ENCODE measurements around the gene DGKZ. TPM values are rescaled to one million over a fixed set of nuclear protein-coding genes. Genes with fewer than 3 reads are reported as not detected.
"Not testable (repeated sequence)": the region's sequence is repeated elsewhere in the genome, so short reads cannot be mapped to it uniquely, and the experiment has no call there.

Gene DGKZ
- total RNA-seq, 4 donors from 2014 or later = 41.8 to 86.4 (median 60.3) TPM

DNA sequence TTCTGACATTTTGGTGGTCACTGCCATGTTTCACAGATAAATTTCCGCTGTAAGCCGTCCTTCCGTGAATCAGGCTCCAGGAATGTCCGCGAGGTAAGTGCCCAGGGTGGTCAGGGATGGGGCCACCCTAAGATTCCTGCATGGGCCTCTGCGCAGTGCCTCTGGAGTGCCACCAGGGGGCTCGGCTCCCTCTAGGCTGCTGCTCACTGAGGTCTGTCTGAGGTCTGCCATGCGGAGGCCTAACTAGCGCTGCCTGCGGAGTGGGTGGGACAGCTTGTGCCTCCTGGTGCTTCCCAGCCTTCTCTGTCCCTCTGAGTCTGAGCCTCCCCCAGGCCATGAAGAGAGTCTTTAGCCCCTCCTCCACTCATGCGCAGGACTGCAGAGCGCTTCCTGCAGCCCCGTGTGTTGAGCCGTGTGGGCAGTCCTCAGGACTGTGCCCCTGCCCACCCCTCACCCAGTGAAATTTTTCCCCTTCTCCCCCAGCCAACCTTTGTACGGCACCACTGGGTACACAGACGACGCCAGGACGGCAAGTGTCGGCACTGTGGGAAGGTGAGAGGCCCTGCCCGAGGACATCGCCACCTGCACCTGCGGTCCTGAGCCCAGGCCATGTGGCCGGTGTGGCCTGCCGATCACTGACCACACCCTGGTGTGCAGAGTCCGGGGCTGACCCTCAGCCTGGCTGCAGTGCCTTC lies 22.3 kb downstream of the DGKZ start:
- TF ChIP-seq, protein P1, sequence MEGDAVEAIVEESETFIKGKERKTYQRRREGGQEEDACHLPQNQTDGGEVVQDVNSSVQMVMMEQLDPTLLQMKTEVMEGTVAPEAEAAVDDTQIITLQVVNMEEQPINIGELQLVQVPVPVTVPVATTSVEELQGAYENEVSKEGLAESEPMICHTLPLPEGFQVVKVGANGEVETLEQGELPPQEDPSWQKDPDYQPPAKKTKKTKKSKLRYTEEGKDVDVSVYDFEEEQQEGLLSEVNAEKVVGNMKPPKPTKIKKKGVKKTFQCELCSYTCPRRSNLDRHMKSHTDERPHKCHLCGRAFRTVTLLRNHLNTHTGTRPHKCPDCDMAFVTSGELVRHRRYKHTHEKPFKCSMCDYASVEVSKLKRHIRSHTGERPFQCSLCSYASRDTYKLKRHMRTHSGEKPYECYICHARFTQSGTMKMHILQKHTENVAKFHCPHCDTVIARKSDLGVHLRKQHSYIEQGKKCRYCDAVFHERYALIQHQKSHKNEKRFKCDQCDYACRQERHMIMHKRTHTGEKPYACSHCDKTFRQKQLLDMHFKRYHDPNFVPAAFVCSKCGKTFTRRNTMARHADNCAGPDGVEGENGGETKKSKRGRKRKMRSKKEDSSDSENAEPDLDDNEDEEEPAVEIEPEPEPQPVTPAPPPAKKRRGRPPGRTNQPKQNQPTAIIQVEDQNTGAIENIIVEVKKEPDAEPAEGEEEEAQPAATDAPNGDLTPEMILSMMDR (IDR thresholded peaks at IDR 0.05) = peak in 1 of 3 donors; percentile 34
- no peak for TF ChIP-seq POLR2A (IDR thresholded peaks at IDR 0.05)
- 74 to 80% methylated on average over 18 to 22 of the region's 25 CpGs for WGBS, 2 donors
- H3K4me3 ChIP-seq (ENCODE audit: low read depth, poor library complexity, severe bottlenecking) = no peak overlapping the region
- no peak for DNase-seq (ENCODE audit: low spot score in 2 of 2)
- intact Hi-C loops (cut with DNase I; ENCODE audit: low total_unique reads) = no loop called here

DNA sequence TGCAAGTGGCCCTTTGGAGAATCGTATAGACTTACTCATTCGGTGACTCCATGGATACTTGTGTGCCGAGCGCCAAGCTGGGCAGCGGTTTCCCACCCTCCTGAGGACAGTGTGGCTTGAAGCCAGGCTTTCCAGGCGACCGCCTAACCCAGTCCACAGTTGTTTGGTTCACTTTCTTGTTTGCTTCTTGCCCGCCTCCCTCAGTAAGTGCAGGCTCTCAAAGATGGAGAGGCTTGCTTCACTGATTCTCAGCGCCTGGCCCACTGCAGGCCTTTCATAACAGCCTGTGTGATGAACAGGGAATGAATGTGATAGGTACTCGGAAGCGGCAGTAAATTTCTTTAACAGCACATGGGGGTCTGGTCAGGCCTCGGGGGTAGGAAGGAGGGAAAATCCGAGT lies 23.0 kb downstream of the DGKZ start:
- intact Hi-C loops (cut with DNase I; ENCODE audit: low total_unique reads) = no loop called here
- no peak overlapping the region for H3K4me3 ChIP-seq (ENCODE audit: low read depth, poor library complexity, severe bottlenecking)
- WGBS, 2 donors = 87 to 90% methylated on average over 13 of the region's 13 CpGs
- TF ChIP-seq, protein P1 (IDR thresholded peaks at IDR 0.05) = no peak
- no peak for TF ChIP-seq POLR2A (IDR thresholded peaks at IDR 0.05)
- DNase-seq (ENCODE audit: low spot score in 2 of 2) = no peak

DNA sequence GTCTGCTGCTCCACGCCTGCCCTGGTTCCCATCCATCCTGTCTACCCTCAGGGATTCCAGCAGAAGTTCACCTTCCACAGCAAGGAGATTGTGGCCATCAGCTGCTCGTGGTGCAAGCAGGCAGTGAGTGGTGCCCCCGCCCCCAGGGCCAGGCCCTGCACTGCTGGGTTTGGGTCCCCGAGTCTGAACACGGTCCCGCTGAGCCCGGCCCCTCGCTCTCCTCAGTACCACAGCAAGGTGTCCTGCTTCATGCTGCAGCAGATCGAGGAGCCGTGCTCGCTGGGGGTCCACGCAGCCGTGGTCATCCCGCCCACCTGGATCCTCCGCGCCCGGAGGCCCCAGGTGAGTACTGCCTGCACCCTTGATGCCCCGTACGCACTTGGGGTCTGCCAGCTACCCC lies 24.0 kb downstream of the DGKZ start:
- DNase-seq (ENCODE audit: low spot score in 2 of 2); H3K4me3 ChIP-seq (ENCODE audit: low read depth, poor library complexity, severe bottlenecking); intact Hi-C loops (cut with DNase I; ENCODE audit: low total_unique reads): not testable (repeated sequence)
- 93 to 94% methylated on average over 19 of the region's 19 CpGs for WGBS, 2 donors

DNA sequence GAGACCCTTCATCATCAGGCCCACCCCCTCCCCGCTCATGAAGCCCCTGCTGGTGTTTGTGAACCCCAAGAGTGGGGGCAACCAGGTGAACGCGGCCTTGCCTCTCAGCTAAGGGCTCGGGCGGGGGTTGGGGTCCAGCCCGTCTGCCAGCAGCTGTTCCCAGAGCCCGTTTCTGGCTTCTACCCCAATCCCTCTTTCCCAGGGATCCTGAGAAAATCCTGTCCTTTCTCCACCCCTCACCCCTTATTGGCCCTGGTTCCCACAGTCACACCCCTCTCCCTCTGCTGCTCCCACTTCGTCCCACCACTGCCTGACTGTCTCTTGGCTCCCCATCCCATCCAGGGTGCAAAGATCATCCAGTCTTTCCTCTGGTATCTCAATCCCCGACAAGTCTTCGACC lies 24.8 kb downstream of the DGKZ start:
- no peak for DNase-seq (ENCODE audit: low spot score in 2 of 2)
- intact Hi-C loops (cut with DNase I; ENCODE audit: low total_unique reads) = no loop called here
- no peak overlapping the region for H3K4me3 ChIP-seq (ENCODE audit: low read depth, poor library complexity, severe bottlenecking)
- TF ChIP-seq POLR2A (IDR thresholded peaks at IDR 0.05) = no peak
- TF ChIP-seq, protein P1 (IDR thresholded peaks at IDR 0.05) = no peak
- 86% methylated on average over 9 to 10 of the region's 10 CpGs for WGBS, 2 donors

DNA sequence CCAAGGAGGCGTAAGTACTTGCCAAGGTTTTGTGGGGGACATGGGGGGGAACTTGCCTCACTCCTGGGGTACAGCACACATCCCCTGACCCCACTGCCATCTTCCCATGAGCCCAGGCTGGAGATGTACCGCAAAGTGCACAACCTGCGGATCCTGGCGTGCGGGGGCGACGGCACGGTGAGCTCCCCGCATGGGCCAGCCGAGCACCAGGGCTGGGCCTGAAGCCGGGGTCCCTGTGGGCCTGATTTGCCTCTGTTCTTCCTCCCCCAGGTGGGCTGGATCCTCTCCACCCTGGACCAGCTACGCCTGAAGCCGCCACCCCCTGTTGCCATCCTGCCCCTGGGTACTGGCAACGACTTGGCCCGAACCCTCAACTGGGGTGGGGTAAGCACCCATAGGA lies 25.2 kb downstream of the DGKZ start:
- 93 to 96% methylated on average over 13 to 15 of the region's 15 CpGs for WGBS, 2 donors
- DNase-seq (ENCODE audit: low spot score in 2 of 2); intact Hi-C loops (cut with DNase I; ENCODE audit: low total_unique reads); H3K4me3 ChIP-seq (ENCODE audit: low read depth, poor library complexity, severe bottlenecking): not testable (repeated sequence)

DNA sequence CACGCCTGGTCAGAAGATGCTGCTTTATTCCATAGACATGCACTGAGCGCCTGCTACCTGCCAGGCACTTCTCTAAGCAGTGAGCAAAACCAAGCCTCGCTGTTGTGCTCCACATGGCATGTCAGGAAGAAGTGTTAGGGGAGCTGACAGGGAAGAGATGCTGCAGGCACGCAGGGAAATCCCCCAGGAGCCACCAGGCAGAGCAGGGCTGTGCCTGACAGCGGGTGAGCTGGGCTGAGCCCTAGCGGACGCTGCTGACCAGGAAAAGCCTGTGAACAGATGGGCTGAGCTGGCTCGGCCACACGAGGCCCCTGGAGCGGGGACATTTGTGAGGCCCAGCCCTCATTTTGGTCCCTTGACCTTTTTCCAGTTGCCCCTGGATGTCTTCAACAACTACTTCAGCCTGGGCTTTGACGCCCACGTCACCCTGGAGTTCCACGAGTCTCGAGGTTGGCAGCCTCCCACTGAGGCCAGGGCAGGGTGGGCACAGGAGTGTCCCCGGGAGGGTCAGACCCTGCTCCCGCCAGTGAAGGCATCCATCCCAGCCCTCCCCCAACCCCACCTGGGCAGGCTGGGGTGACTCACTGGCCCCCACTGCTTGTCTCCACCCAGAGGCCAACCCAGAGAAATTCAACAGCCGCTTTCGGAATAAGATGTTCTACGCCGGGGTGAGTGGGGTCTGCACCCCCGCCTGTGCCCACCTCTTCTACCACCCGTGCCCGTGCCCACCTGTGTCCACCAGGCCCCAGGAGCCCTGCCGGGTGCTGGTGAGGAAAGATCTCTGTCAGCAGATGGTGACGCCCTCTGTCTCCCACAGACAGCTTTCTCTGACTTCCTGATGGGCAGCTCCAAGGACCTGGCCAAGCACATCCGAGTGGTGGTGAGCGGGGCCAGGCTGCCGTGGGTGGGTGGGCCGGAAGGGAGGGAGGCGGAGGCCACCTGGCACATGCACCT lies 26.8 kb downstream of the DGKZ start:
- WGBS, 2 donors = 89 to 91% methylated on average over 22 to 30 of the region's 30 CpGs
- intact Hi-C loops (cut with DNase I; ENCODE audit: low total_unique reads) = no loop called here
- TF ChIP-seq, protein P1 (IDR thresholded peaks at IDR 0.05) = no peak
- no peak for TF ChIP-seq POLR2A (IDR thresholded peaks at IDR 0.05)
- no peak for DNase-seq (ENCODE audit: low spot score in 2 of 2)
- H3K4me3 ChIP-seq (ENCODE audit: low read depth, poor library complexity, severe bottlenecking) = no peak overlapping the region

All from lower leg skin (tissue), 4 donors.